ENCODE results near the gene PAPOLG.
"Not testable (repeated sequence)": the region's sequence is repeated elsewhere in the genome, so short reads cannot be mapped to it uniquely, and the experiment has no call there.

Gene PAPOLG

DNA sequence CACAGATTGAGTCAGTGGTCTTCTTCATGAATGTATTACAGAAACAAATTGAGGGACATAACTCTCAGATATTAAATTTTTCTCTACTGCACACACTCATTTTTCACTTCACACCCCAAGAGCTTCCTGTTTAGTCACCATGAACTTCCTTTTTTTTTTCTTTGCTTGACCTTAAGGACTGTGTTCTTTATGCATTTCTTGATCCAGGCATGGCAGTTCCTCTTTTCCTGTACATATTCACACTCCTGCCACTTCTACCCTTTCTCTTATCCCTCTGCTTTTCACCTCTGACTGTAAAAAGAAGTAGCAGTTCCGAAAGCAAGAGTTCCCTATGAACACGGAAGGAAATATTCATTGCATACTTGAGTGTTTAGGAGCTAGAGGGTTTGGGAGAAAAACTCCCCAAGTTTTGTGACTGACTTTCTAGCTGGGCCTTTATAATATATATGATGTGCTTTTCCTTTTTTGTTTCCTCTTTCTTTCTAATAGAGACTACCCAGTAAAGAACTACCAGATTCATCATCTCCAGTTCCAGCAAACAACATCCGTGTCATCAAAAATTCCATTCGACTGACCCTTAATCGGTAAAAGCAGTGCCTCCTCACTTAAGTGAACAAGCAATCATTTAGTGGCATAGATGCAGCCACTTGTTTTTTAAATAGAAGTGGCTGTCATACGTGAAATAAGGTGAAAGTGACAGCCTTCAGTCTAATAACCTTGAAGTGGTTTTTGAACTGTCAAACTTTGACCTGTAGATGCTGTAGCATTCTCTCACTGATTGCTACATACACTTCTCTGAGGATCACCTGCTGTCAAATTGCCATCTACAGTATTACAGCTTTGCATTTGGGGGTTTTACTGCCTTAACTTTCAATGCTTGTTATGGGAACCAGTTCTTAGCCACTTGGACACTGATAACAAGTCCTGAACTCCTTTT is 40.8 kb downstream of the PAPOLG start:
- no peaks in the 10 kb centered on the region for H3K9me3 ChIP-seq (ENCODE audit: control insufficient read depth, insufficient read depth, low read length)
- H3K36me3 ChIP-seq (ENCODE audit: insufficient read depth, low read length) = peaks cover 20% of the 10 kb centered on the region; the same call in 1 of the 2 replicates
- no peaks in the 10 kb centered on the region for H3K4me1 ChIP-seq (ENCODE audit: insufficient read depth, low read length)
- H3K9ac ChIP-seq (ENCODE audit: low read depth, low read length) = no peak overlapping the region

DNA sequence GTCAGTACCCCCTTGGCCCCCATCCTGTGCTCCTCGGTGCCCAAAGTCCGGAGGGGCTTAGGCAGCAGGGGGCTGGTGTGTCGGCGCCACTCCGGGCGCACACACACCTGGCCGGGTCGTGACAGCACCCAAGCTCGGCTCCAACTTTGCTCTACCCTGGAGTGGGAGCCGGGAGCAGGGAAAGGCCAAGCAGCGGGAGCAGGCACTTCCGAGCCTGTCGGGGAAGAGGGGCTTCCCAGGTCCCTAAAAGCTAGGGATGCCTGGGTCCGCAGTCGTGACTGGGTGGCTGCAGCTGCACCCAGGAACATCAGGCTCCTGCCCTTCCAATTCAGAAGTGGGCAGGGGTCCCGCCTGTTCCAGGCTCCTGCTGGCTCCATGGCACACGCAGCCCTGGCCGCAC is 48.4 kb downstream of the PAPOLG start:
- Histone ChIP-seq H3K4me1 (ENCODE audit: insufficient read depth, low read length) (peaks cover 11% of the 10 kb centered on the region; the same call in 1 of the 2 replicates), H3K9ac (ENCODE audit: low read depth, low read length) (no peak overlapping the region), H3K9me3 (ENCODE audit: control insufficient read depth, insufficient read depth, low read length) (no peaks in the 10 kb centered on the region), H3K36me3 (ENCODE audit: insufficient read depth, low read length) (no peaks in the 10 kb centered on the region)

GRCh38 chr2:60806595-60806987 is 50.5 kb downstream of the PAPOLG start:
- peaks cover 14% of the 10 kb centered on the region for H3K4me1 ChIP-seq (ENCODE audit: insufficient read depth, low read length)
- no peaks in the 10 kb centered on the region for H3K9me3 ChIP-seq (ENCODE audit: control insufficient read depth, insufficient read depth, low read length)
- H3K36me3 ChIP-seq (ENCODE audit: insufficient read depth, low read length) = no peaks in the 10 kb centered on the region
- H3K9ac ChIP-seq (ENCODE audit: low read depth, low read length) = no peak overlapping the region

- no peak overlapping the region for H3K9ac ChIP-seq (ENCODE audit: low read depth, low read length)
- no peaks in the 10 kb centered on the region for H3K36me3 ChIP-seq (ENCODE audit: insufficient read depth, low read length)
- peaks cover 17% of the 10 kb centered on the region for H3K4me1 ChIP-seq (ENCODE audit: insufficient read depth, low read length)
- no peaks in the 10 kb centered on the region for H3K9me3 ChIP-seq (ENCODE audit: control insufficient read depth, insufficient read depth, low read length)
These were observed 51.1 kb downstream of the PAPOLG start for GRCh38 chr2:60806988-60807681.

- Histone ChIP-seq H3K9ac (ENCODE audit: low read depth, low read length) (no peak overlapping the region), H3K9me3 (ENCODE audit: control insufficient read depth, insufficient read depth, low read length) (no peaks in the 10 kb centered on the region), H3K4me1 (ENCODE audit: insufficient read depth, low read length) (peaks cover 21% of the 10 kb centered on the region), H3K36me3 (ENCODE audit: insufficient read depth, low read length) (no peaks in the 10 kb centered on the region)
These were observed 52.3 kb downstream of the PAPOLG start for GRCh38 chr2:60808330-60808801.

GRCh38 chr2:60811491-60812375 is 55.7 kb downstream of the PAPOLG start:
- peaks cover 21% of the 10 kb centered on the region for H3K4me1 ChIP-seq (ENCODE audit: insufficient read depth, low read length)
- H3K9ac ChIP-seq (ENCODE audit: low read depth, low read length) = no peak overlapping the region
- H3K36me3 ChIP-seq (ENCODE audit: insufficient read depth, low read length) = no peaks in the 10 kb centered on the region

DNA sequence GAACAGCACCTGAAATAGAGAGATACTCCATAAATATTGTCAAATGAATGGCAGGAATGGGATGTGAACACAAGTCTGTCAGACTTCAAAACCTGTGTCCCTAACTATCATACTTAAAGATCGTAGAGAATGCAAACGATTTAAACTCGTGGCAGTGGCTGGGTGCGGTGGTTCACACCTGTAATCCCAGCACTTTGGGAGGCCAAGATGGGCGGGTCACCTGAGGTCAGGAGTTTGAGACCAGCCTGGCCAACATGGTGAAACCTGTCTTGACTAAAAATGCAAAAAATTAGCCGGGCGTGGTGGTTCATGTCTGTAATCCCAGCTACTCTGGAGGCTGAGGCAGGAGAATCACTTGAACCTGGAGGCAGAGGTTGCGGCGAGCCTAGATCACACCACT is 61.1 kb downstream of the PAPOLG start:
- H3K9me3 ChIP-seq (ENCODE audit: control insufficient read depth, insufficient read depth, low read length); H3K36me3 ChIP-seq (ENCODE audit: insufficient read depth, low read length); H3K4me1 ChIP-seq (ENCODE audit: insufficient read depth, low read length); H3K9ac ChIP-seq (ENCODE audit: low read depth, low read length): not testable (repeated sequence)

More at GRCh38 chr2:60811491-60812375, 55.7 kb downstream of the PAPOLG start:
- no peaks in the 10 kb centered on the region for H3K9me3 ChIP-seq (ENCODE audit: control insufficient read depth, insufficient read depth, low read length)

GRCh38 chr2:60818272-60818671 is 62.2 kb downstream of the PAPOLG start:
- no peak overlapping the region for H3K9ac ChIP-seq (ENCODE audit: low read depth, low read length)
- no peaks in the 10 kb centered on the region for H3K4me1 ChIP-seq (ENCODE audit: insufficient read depth, low read length)
- H3K36me3 ChIP-seq (ENCODE audit: insufficient read depth, low read length) = no peaks in the 10 kb centered on the region
- H3K9me3 ChIP-seq (ENCODE audit: control insufficient read depth, insufficient read depth, low read length) = no peaks in the 10 kb centered on the region

GRCh38 chr2:60819155-60819862 is 63.2 kb downstream of the PAPOLG start:
- no peaks in the 10 kb centered on the region for H3K9me3 ChIP-seq (ENCODE audit: control insufficient read depth, insufficient read depth, low read length)
- H3K36me3 ChIP-seq (ENCODE audit: insufficient read depth, low read length) = no peaks in the 10 kb centered on the region
- H3K4me1 ChIP-seq (ENCODE audit: insufficient read depth, low read length) = no peaks in the 10 kb centered on the region
- no peak overlapping the region for H3K9ac ChIP-seq (ENCODE audit: low read depth, low read length)

- H3K9me3 ChIP-seq (ENCODE audit: control insufficient read depth, insufficient read depth, low read length) = no peaks in the 10 kb centered on the region
- H3K4me1 ChIP-seq (ENCODE audit: insufficient read depth, low read length) = no peaks in the 10 kb centered on the region
- H3K9ac ChIP-seq (ENCODE audit: low read depth, low read length) = no peak overlapping the region
- no peaks in the 10 kb centered on the region for H3K36me3 ChIP-seq (ENCODE audit: insufficient read depth, low read length)
These were observed 63.9 kb downstream of the PAPOLG start for GRCh38 chr2:60819936-60820335.

- H3K9me3 ChIP-seq (ENCODE audit: control insufficient read depth, insufficient read depth, low read length) = no peaks in the 10 kb centered on the region
- H3K9ac ChIP-seq (ENCODE audit: low read depth, low read length) = no peak overlapping the region
- no peaks in the 10 kb centered on the region for H3K36me3 ChIP-seq (ENCODE audit: insufficient read depth, low read length)
- no peaks in the 10 kb centered on the region for H3K4me1 ChIP-seq (ENCODE audit: insufficient read depth, low read length)
These were observed 64.5 kb downstream of the PAPOLG start for GRCh38 chr2:60820416-60821132.

GRCh38 chr2:60821133-60821469 is 65.0 kb downstream of the PAPOLG start:
- Histone ChIP-seq H3K9me3 (ENCODE audit: control insufficient read depth, insufficient read depth, low read length) (no peaks in the 10 kb centered on the region), H3K4me1 (ENCODE audit: insufficient read depth, low read length) (no peaks in the 10 kb centered on the region), H3K36me3 (ENCODE audit: insufficient read depth, low read length) (no peaks in the 10 kb centered on the region), H3K9ac (ENCODE audit: low read depth, low read length) (no peak overlapping the region)

- Histone ChIP-seq H3K36me3 (ENCODE audit: insufficient read depth, low read length) (no peaks in the 10 kb centered on the region), H3K4me1 (ENCODE audit: insufficient read depth, low read length) (no peaks in the 10 kb centered on the region), H3K9me3 (ENCODE audit: control insufficient read depth, insufficient read depth, low read length) (no peaks in the 10 kb centered on the region), H3K9ac (ENCODE audit: low read depth, low read length) (no peak overlapping the region)
These were observed 65.7 kb downstream of the PAPOLG start for GRCh38 chr2:60821587-60822302.
